Measurements from ENCODE around the gene PRSS21. TPM values are rescaled to one million over a fixed set of nuclear protein-coding genes. Genes with fewer than 3 reads are reported as not detected.

The PRSS21 gene
- total RNA-seq, 1 donor from 2014 or later, result not detected

DNA sequence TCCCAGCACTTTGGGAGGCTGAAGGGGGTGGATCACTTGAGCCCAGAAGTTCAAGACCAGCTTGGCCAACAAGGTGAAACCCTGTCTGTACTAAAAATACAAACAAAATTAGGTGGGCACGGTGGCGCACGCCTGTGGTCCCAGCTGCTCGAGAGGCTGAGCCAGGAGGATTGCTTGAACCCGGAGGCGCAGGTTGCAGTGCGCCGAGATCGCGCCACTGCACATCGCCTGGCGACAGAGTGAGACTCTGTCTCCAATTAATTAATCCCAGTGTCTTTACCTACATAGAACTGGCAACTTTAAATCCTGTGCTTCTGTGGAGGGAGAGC lies 38.4 kb upstream of the PRSS21 start:
- no peak for ATAC-seq
- no peak for DNase-seq (ENCODE audit: missing footprints)
- intact Hi-C loops (cut with DNase I), result no loop called here

DNA sequence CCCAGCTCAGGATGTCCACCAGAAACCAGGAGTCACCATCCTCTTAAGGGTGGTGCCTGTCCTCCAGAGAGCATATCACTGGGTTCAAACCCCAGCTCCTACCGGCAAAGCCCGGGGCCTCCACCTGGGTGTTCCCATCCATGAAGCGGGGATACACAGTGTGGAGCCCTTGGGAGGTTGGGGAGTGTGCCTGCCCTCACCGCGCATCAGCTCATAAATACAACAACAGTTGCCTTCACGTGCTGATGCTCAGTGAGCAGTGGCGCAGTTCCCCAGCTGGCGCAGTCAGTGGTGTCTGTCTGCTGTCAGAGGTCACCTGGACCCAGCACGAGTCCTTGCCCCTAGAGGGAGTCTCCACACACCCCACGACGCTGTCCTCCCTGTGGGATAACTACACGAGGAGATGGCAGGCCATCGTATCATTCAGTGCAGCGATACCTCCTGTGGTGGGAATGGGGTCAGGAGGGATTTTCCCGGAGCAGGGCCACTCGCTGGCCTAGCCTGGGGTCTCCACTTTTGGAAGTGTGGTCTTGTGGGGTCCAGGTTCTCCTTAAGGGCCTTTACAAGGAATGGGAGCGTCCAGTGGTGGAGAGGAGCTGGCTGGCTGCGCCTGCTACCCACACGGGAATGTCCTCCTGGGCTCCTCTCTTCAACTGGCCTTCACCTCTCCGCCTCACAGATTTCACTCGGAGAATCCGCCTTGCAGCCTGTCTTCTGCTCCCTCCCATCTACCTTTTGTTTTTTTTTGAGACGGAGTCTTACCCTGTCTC lies 37.7 kb upstream of the PRSS21 start:
- no peak for DNase-seq (ENCODE audit: missing footprints)
- no peak for ATAC-seq
- intact Hi-C loops (cut with DNase I), result no loop called here

DNA sequence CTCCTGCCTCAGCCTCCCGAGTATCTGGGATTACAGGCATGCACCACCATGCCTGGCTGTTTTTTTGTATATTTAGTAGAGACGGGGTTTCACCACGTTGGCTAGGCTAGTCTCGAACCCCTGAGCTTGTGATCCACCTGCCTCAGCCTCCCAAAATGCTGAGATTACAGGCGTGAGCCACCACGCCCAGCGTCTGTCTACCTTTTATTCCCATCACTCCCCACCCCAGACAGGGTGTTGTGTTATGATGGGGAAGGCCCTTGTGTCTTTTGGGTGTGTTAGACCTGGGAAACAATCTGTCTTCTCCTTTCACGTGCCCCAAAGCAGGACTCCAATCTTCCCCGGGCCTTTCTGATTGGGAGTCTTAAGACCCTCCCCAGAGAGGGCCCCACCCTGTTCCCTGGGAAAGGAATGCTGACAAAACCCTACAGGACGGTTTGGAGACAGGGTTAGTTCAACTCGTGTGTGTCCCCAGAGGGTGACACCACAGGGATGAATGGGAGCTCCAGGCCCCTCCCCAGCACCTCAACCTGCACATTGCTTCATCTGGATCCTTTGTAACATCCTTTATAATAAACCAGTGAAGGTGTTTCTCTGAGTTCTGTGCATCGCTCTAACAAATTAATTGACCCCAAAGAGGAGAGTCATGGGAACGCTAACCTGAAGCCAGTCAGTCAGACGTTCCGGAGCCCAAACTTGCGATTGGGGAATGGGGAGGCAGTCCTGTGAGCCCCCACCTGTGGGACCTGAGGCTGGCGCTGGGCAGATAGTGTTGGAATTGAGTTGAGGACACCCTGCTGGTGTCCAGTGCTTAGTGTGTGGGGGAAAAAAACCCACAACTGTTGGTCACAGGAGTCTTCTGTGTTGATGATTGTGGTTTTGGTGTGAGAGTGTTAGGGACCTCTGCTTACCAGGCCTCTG lies 36.8 kb upstream of the PRSS21 start:
- ATAC-seq (no peak), DNase-seq (ENCODE audit: missing footprints) (peak; percentile 22)
- intact Hi-C loops (cut with DNase I), result no loop called here

DNA sequence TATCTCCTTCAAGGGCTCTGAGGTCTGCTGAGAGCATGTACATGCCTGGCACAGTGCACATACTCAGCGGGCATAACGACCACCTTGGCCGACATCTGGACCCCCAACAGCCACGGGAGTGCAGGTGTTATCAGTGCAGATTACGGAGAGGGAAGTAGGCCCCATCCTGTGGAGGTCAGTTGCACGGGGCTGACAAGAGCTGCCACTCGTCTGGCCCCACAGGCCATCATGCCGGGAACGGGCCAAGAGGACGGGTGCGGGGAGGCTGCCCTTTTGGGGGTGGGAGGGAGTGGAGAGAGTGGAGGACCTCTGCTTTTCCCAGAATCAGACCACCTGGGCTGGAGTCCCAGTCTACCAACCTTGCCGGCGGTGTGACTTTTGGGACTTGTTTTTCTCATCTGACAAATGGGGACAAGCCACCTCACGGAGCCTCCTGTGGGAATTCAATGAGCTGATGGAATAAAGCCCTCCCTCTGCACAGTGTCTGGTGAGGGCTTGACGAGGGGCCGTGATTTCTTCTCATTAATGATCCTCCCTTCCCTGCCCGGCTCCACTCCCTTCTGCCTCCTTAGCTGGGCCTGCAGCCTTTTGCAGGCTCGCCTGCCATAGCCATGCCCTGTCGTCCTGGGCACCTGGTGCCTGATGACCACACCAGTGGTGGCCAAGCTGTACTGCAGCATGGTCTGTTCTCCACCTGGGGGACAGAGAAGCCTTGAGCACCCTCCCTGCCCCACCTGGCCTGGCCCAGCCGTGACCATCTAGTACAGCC lies 34.3 kb upstream of the PRSS21 start:
- ATAC-seq (no peak), DNase-seq (ENCODE audit: missing footprints) (peak; percentile 40)
- intact Hi-C loops (cut with DNase I), result no loop called here

DNA sequence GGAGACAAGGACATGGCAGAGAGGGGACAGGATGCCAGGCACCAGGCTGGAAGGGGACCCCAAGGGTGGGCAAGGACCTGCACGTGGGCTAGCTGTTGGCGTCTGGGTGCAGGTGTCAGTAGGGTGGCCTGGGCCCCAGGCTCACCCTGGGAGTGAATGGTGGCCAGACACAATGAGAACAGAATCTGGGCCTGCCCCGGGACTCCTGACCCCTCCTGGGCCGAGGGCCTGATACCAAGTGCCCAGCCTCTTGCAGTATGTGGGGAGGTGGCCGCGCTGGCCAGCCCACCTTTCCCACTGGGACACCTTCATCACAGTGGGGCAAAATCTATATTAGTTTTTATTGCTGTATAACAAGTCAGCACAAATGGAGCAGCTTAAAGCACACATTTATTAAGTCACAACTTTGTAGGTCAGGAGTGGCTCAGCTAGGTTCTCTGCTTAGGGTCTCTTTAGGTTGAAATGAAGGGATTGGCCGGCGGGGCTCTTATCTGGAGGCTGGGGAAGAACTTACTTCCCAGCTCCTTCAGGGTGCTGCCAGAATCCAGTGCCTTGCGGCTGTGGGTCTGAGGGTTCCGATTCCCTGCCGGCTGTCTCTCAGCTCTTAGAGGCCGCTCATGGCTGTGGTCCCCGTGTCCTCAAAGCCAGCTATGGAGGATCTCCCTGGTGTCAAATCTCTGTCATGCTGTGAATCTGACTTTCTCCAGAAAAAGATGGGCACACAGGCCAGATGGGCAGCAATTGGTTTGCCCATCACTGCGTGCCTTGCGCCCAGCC lies 33.3 kb upstream of the PRSS21 start:
- ATAC-seq (no peak), DNase-seq (ENCODE audit: missing footprints) (peak; percentile 32)
- intact Hi-C loops (cut with DNase I), result no loop called here

DNA sequence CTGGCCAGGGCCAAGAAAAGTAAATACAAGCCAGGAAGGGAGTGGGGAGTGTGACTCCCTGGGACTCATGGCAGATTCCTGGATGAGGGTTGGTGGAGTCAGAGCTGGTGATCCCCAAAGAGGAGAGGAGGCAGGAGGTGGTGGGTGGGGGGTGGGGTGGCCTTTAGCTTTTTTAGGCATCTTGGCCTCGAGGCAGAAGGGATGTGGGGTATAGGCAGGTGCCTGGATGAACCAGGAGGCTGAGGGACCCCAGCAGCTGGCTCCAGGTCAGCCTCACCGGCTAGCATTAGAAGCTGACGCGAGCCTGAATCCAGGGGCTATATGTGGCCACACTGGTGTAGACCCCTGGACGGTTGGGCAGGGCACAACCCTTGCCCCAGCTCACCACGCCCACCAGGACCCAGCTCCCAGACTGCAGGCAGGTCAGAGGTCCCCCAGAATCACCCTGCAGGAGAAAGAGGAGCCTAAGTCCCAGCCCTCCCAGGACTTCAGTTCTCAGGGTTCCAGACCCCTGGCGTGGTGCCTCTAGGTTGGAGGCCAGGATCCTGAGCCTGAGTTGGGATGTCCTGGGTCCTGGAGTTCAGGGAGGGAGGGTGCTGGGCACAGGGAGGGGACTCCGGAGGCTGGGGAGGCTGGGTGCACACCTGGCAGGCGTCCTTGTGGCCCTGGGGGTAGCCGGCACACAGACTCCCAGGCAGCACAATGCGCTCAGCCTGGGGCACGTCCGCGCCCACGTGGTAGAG lies 32.5 kb upstream of the PRSS21 start:
- no peak for ATAC-seq
- peak; percentile 11 for DNase-seq (ENCODE audit: missing footprints)
- intact Hi-C loops (cut with DNase I), result no loop called here

DNA sequence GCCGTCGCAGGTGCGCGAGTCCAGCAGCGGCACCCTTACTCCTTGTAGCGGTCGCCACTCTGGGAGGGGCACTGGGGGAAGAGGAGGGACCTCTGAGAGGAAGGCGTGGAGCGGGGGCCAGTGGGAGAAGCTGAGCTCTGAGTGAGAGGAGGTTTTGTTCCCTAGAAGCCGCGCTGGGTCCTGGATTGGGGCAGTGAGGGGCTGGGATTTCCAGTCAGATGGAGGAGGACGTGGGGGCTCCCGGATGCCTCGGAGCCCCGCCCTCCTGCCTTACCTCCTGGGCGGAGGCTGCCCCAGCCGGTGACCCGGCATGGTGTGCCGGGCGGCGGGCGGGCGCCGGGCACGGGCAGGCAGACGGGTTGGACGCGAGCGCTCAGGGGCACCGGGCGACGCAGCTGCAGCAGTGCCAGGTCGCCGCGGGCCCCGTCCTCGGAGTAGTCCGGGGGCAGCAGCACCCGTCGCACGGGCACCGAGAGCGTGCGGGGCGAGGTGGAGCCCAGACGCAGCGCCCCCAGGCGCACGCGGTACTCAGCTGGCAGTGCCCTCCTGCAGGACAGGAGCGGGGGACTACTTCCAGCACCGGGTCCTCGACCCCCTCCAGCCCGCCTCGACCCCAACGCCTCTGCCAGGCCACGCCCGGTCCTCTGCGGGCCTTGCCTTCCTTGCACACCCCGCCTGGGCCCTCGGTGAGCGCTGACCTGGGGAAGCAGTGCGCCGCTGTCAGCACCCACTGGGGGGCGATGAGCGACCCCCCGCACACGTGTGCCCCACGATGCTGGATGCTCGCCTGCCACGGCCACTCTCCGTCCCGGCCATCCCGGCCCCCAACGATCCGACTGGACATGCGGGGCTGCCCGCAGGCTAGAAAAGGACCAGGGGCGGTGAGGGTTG lies 31.7 kb upstream of the PRSS21 start:
- ATAC-seq (no peak), DNase-seq (ENCODE audit: missing footprints) (peak; percentile 67)
- intact Hi-C loops (cut with DNase I), result no loop called here

DNA sequence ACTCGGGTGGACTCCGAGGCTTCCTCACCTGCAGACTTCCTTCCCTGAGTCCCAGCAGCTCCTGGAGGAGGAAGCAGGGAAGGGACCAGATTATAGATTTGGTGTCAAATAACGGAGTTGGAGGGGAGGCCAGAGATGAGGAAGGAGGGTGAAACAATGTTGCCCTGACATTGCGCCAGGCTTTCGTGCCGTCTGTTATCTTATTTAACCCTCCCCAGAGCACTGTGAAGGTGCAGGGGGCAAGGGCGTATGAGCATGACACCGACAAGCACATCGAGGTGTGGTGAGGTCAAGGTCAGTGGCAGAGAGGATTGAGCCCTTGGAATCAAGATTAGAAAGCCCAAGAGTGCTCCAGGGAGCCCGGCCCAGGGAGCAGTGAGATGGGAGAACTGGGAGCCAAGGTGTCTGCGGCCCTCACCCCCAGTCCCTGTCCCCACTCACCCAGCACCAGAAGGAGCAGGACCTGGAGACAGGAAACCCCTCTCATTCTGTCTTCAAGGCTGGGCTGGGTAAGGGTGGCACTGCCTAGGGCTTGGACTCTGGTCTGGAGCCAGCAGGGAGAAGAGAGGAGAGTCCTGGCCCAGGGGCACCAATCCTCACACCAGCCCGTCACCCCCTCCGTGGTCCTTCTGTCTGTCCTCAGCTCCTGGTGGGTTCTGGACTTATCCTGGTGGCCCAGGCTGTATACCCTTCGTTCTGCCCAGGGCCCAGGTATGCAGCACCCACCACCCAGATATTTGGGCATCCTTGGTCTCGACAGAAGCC lies 30.8 kb upstream of the PRSS21 start:
- intact Hi-C loops (cut with DNase I), result no loop called here
- ATAC-seq (no peak), DNase-seq (ENCODE audit: missing footprints) (peak; percentile 20)

DNA sequence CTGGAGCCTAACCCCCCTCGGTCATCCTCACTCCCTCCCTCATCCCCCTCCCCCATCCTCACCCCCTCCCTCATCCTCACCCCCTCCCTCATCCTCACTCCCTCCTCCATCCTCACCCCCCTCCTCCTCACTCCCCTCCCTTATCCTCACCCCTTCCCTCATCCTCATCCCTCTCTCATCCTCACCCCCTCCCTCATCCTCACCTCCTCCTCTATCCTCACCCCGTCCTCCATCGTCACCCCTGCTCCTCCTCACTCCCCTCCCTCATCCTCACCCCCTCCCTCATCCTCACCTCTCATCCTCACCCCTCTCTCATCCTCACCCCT lies 30.2 kb upstream of the PRSS21 start:
- no peak for DNase-seq (ENCODE audit: missing footprints)
- no peak for ATAC-seq
- intact Hi-C loops (cut with DNase I), result no loop called here

DNA sequence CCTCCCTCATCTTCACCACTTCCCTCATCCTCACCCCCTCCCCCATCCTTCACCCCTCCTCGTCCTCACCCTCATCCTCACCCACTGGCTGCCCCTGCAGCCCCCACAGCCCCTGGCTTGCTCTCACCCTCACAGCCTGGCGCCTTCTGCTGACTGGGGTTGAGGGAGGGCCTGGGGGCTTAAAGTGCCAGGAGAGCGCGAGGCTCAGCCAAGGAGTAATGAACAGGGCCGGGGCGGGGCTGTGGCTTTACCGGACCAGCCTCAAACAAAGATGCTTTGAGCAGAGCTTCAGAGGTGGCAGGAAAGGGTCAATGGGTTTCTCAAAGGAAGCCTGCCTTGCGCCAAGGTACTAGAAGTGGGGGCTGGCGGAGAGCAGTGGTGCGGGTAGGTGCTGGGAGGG lies 29.6 kb upstream of the PRSS21 start, which contains the start of gene PRSS33:
PRSS33 (minus strand) TSS at position 155 of the 400 bp plus-strand sequence. CDS start 1,013 bp downstream, outside the sequence.
- intact Hi-C loops (cut with DNase I), result no loop called here
- no peak for ATAC-seq
- DNase-seq (ENCODE audit: missing footprints), result peak; percentile 26

DNA sequence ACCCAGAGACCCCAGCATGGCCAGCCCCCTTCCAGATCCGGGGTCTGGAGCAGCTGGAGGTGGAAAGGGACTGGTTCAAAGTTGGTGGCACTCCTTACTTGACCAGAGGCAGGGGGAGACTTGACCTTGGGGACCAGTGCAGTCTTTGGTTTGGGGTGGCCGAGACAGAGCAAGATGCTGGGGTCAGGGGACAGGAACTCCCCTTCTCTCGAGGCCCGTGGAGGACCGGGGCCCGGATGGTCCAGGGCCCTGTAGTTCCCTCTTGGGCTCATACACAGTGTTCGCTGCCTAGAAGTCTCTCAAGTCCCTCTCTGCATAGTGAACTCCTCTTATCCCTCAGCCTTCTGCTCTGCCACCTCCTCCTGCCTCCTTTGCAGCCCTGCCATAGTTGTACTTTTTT lies 29.1 kb upstream of the PRSS21 start:
- intact Hi-C loops (cut with DNase I), result no loop called here
- ATAC-seq (no peak), DNase-seq (ENCODE audit: missing footprints) (peak; percentile 37)

DNA sequence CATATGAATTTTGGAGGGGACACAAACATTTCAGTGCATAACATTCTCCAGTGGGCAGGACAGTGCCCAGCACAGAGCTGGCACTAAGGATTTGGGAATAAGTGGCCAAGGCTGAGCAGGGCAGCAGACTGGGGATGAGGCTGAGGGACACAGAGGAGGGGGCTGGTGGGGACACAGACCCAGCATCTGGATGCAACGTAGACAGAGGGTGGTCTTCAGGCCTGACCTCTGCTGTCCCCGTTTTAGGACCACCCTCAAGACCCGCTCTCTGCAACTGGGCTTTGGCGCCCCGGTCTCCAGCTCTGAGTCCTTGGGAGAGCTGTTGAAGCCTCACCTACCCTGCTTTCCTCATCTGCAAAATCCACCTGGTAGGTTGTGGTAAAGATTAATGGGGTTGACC lies 26.4 kb upstream of the PRSS21 start:
- no peak for ATAC-seq
- peak; percentile 13 for DNase-seq (ENCODE audit: missing footprints)

DNA sequence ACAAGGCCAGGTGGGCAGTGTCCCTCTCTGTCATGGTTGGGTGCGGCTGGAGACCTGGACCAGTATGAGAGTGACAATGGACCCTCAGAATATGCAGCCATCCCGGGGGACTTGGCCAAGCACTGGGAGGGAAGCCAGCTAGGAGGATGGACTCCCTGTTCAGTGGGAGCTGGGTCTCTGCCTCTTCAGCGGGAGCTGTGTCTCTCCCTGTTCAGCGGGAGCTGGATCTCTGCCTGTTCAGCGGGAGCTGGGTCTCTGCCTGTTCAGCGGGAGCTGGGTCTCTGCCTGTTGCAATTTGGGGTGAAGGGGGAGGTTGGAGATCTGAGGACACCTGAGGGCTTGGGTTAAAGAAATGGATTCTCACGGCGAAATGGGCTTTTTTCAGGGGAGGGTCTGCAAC lies 25.9 kb upstream of the PRSS21 start:
- intact Hi-C loops (cut with DNase I), result no loop called here
- ATAC-seq, result no peak
- DNase-seq (ENCODE audit: missing footprints), result peak; percentile 65

More for the DNA sequence above, 26.4 kb upstream of the PRSS21 start:
- intact Hi-C loops (cut with DNase I), result no loop called here

DNA sequence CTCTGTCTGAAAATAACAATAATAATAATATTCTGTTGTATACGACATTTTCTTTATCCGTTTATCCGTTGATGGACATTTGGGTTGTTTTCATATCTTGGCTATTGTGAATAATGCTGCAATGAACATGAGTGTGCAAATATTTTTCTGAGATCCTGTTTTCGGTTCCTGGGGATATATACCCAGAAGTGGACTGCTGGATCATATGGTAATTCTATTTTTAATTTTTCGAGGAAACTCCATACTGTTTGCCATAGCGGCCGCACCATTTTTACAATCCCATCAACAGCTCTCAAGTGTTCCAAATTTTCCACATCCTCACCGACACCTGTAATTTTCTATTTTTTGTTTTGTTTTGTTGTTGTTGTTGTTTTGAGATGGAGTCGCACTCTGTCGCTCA lies 24.1 kb upstream of the PRSS21 start:
- ATAC-seq (no peak), DNase-seq (ENCODE audit: missing footprints) (peak; percentile 2)
- intact Hi-C loops (cut with DNase I), result no loop called here

DNA sequence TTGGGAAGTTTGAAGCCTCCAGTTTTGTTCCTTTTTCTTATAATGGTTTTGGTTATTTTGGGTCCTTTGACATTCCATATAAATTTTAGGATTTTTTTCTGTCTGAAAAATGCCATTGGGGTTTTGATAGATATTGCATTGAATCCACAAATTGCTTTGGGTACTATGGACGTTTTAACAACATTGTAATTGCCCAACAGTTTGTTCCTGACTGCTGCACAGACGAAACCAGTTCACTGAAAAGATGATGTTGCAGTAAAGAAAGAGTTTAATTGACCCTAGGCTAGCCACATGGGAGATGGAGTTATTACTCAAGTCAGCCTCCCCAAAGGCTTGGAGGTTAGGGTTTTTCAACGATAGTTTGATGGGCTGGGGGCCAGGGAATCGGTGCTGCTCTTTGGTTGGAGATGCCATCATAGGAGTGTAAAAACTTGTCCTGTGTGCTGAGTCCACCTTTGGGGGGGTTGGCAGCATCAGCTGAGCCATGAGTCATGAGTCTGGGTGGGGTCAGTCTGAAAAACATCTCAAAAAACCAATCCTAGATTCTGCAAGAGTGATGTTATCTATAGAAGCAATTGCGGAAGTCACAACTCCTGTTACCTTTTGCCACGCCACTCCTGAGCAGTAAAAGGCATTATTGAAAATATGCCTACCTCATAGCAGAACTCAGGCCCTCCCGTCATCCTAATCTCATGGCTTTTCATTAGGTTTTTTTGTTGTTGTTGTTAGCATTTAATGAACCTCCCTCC lies 21.5 kb upstream of the PRSS21 start:
- DNase-seq (ENCODE audit: missing footprints) (peak; percentile 11), ATAC-seq (no peak)
- intact Hi-C loops (cut with DNase I), result no loop called here

DNA sequence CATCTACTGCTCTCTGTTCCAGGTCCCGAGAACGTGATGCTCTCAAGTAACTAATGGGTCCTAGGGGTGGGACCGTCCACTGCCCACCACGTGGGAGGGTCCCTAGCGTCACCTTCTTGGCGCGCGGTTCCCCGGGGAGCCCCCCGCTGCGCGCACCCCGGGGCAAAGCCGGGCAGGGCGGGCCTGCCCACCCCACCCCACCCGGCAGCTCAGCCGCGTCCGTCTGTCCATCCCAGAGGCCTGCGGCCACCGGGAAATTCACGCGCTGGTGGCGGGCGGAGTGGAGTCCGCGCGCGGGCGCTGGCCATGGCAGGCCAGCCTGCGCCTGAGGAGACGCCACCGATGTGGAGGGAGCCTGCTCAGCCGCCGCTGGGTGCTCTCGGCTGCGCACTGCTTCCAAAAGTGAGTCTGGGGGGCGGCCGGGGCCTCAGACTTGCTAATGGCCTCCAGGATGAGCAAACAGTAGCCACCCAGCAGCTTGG lies 18.3 kb upstream of the PRSS21 start:
- intact Hi-C loops (cut with DNase I), result no loop called here
- ATAC-seq (no peak), DNase-seq (ENCODE audit: missing footprints) (no peak)

Measured in Right ventricle myocardium inferior (tissue), 1 donor.